WTC11 (cell line): ENCODE measurements around the gene ATG7. TPM values are rescaled to one million over a fixed set of nuclear protein-coding genes. Genes with fewer than 3 reads are reported as not detected.

Source experiments
- ATAC-seq: fragments of 200-7000 bp; cut with Tn5 transposase; 2 replicates; pipeline ENCODE4 v1.10.0; 2021; ENCODE audit warnings: mild to moderate bottlenecking, moderate library complexity
- CTCF ChIA-PET: fragments of 300-600 bp; sonication (Branson Sonifier 250); formaldehyde crosslinking; loops from one replicate; lab custom pipeline; 2021; ENCODE audit warnings: antibody characterized with exemption; lab: Charles Lee
- POLR2A ChIA-PET: fragments of 350-600 bp; sonication (Branson Sonifier 250); formaldehyde crosslinking; loops from one replicate; lab custom pipeline; 2021; ENCODE audit warnings: antibody characterized with exemption; lab: Charles Lee
- DNase-seq: peaks from one replicate; pipeline ENCODE4 v3.0.0; 2021; ENCODE audit warnings: low spot score
- H3K27ac Mint-ChIP-seq: 2 replicates; pipeline ENCODE4 v1.8.0; 2021; ENCODE audit warnings: mixed read lengths
- H3K27me3 Mint-ChIP-seq: 2 replicates; pipeline ENCODE4 v1.8.0; 2021; ENCODE audit warnings: low read depth, mild to moderate bottlenecking, moderate library complexity, mixed read lengths
- H3K36me3 Mint-ChIP-seq: 2 replicates; pipeline ENCODE4 v1.8.0; 2021; ENCODE audit warnings: mixed read lengths
- H3K4me1 Mint-ChIP-seq: 2 replicates; pipeline ENCODE4 v1.8.0; 2022; ENCODE audit warnings: mixed read lengths
- H3K4me3 Mint-ChIP-seq: 2 replicates; pipeline ENCODE4 v1.8.0; 2021; ENCODE audit warnings: mild to moderate bottlenecking, moderate library complexity, mixed read lengths
- H3K9me3 Mint-ChIP-seq: 2 replicates; pipeline ENCODE4 v1.8.0; 2021; ENCODE audit warnings: mixed read lengths
- FOXJ3 ChIP-seq: sonication (generic); formaldehyde crosslinking; IDR thresholded peaks from 2 replicates; pipeline ENCODE4 v1.9.0; 2021; ENCODE audit warnings: missing genetic modification reagents, mild to moderate bottlenecking, borderline replicate concordance
- MXD4 ChIP-seq: fragments of 250-450 bp; sonication (Bioruptor Pico); IDR thresholded peaks from 2 replicates; pipeline ENCODE4 v1.8.0; 2021; ENCODE audit warnings: mild to moderate bottlenecking, moderate library complexity, borderline replicate concordance
- NFE2L1 ChIP-seq: sonication (generic); formaldehyde crosslinking; IDR thresholded peaks from 2 replicates; pipeline ENCODE4 v1.8.1; 2023; ENCODE audit warnings: missing genetic modification reagents
- NR2C2 ChIP-seq: sonication (generic); formaldehyde crosslinking; IDR thresholded peaks from 2 replicates; pipeline ENCODE4 v1.8.0; 2022; ENCODE audit warnings: mild to moderate bottlenecking, missing genetic modification reagents
- NR3C1 ChIP-seq: sonication (generic); formaldehyde crosslinking; conservative IDR thresholded peaks from 2 replicates; pipeline ENCODE4 v1.8.1; 2023; ENCODE audit warnings: low read depth, mild to moderate bottlenecking, missing genetic modification reagents
- RORB ChIP-seq: fragments of 250-450 bp; sonication (Bioruptor Pico); IDR thresholded peaks from 2 replicates; pipeline ENCODE4 v1.9.0; 2021; ENCODE audit warnings: mild to moderate bottlenecking
- SMAD3 ChIP-seq: sonication (generic); formaldehyde crosslinking; IDR thresholded peaks from 2 replicates; pipeline ENCODE4 v1.8.0; 2022; ENCODE audit warnings: missing genetic modification reagents, mild to moderate bottlenecking, borderline replicate concordance
- SP1 ChIP-seq: sonication (generic); formaldehyde crosslinking; conservative IDR thresholded peaks from 2 replicates; pipeline ENCODE4 v1.8.1; 2022; ENCODE audit warnings: missing genetic modification reagents
- TEAD4 ChIP-seq: sonication (generic); formaldehyde crosslinking; IDR thresholded peaks from 2 replicates; pipeline ENCODE4 v1.8.0; 2022; ENCODE audit warnings: mild to moderate bottlenecking, missing genetic modification reagents
- ZBTB21 ChIP-seq: sonication (generic); formaldehyde crosslinking; IDR thresholded peaks from 2 replicates; pipeline ENCODE4 v1.8.1; 2023; ENCODE audit warnings: mild to moderate bottlenecking, missing genetic modification reagents, borderline replicate concordance
- total RNA-seq: library from RNA; stranded (reverse); gene quantifications from 3 replicates; pipeline ENCODE4 v1.2.3, GENCODE V29; 2021
- TF ChIP-seq, protein P1 (sequence below): fragments of 250-450 bp; sonication (Bioruptor Pico); IDR thresholded peaks from 2 replicates; pipeline ENCODE4 v1.9.0; 2021; ENCODE audit warnings: mild to moderate bottlenecking
- TF ChIP-seq, protein P2 (sequence below): sonication (generic); formaldehyde crosslinking; IDR thresholded peaks from 2 replicates; pipeline ENCODE4 v1.8.1; 2022; ENCODE audit warnings: mild to moderate bottlenecking, moderate library complexity, missing genetic modification reagents
- TF ChIP-seq, protein P3 (sequence below): sonication (generic); formaldehyde crosslinking; IDR thresholded peaks from 2 replicates; pipeline ENCODE4 v1.8.1; 2023; ENCODE audit warnings: mild to moderate bottlenecking, missing genetic modification reagents, borderline replicate concordance
- TF ChIP-seq, protein P4 (sequence below): fragments of 250-450 bp; sonication (Bioruptor Pico); IDR thresholded peaks from 2 replicates; pipeline ENCODE4 v1.8.0; 2021; ENCODE audit warnings: mild to moderate bottlenecking
- TF ChIP-seq, protein P5 (sequence below): sonication (generic); formaldehyde crosslinking; IDR thresholded peaks from 2 replicates; pipeline ENCODE4 v1.8.1; 2023; ENCODE audit warnings: mild to moderate bottlenecking, missing genetic modification reagents, moderate library complexity
- TF ChIP-seq, protein P6 (sequence below): fragments of 250-450 bp; sonication (Bioruptor Pico); conservative IDR thresholded peaks from 2 replicates; pipeline ENCODE4 v1.9.0; 2021; ENCODE audit warnings: mild to moderate bottlenecking

ATG7 gene
- total RNA-seq, 1 experiment from 2014 or later = 17.5 TPM

DNA sequence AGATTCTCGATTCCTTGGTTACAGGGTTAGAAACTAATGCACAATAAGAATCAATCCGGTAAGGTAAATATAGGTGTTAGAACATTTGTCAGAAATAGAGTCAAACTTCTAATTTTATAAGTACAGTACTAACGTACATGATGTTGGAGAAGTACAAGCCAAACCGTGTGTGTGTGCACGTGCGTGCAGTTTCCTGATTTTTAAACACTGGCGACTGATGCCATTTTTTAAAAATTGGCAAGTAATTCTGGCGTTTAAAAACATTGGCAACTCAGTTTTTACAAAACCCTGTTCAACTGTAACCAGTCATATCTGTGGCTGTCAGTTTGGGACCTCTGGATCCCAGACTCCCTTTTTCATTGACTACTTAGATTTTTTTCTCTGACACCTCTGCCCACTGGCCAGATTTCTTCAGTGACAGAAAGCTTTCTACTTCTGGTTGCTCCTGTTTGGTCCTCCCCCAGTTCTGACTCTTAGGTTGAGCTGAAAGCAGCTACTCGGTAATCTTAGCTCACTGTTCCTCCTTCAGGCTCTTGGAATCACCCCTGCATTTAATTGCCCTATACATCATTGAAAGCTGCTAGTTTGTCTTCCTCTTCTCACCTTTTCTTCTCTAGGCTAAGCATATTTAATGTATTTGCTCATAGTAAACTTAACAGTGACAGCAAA is 843 bp downstream of the ATG7 start:
- Mint-ChIP-seq H3K27me3 (no peaks in the 10 kb centered on the region; the same call in 1 of the 2 replicates), H3K9me3 (peaks cover 18% of the 10 kb centered on the region), H3K4me3 (peak overlapping the region; percentile 98), H3K4me1 (peaks cover 13% of the 10 kb centered on the region), H3K27ac (peak overlapping the region; percentile 97), H3K36me3 (peaks cover 20% of the 10 kb centered on the region)
- ChIA-PET POLR2A (interaction anchor here (0.7 to 1.0 kb wide), 2 partner anchors 11 to 346 kb away, joined by 3 read pairs; no protein-coding TSS in a partner anchor), CTCF (interaction anchor here (0.7 to 1.7 kb wide), 5 partner anchors 18 to 213 kb away, joined by 3 to 8 read pairs (median 3); no protein-coding TSS in a partner anchor)
- TF ChIP-seq SMAD3 (no peak), MXD4 (CRISPR knock-in tag) (no peak), NR2C2 (no peak), SP1 (CRISPR knock-in tag) (no peak)
- TF ChIP-seq, protein P1, sequence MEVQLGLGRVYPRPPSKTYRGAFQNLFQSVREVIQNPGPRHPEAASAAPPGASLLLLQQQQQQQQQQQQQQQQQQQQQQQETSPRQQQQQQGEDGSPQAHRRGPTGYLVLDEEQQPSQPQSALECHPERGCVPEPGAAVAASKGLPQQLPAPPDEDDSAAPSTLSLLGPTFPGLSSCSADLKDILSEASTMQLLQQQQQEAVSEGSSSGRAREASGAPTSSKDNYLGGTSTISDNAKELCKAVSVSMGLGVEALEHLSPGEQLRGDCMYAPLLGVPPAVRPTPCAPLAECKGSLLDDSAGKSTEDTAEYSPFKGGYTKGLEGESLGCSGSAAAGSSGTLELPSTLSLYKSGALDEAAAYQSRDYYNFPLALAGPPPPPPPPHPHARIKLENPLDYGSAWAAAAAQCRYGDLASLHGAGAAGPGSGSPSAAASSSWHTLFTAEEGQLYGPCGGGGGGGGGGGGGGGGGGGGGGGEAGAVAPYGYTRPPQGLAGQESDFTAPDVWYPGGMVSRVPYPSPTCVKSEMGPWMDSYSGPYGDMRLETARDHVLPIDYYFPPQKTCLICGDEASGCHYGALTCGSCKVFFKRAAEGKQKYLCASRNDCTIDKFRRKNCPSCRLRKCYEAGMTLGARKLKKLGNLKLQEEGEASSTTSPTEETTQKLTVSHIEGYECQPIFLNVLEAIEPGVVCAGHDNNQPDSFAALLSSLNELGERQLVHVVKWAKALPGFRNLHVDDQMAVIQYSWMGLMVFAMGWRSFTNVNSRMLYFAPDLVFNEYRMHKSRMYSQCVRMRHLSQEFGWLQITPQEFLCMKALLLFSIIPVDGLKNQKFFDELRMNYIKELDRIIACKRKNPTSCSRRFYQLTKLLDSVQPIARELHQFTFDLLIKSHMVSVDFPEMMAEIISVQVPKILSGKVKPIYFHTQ = no peak
- TF ChIP-seq, protein P2, sequence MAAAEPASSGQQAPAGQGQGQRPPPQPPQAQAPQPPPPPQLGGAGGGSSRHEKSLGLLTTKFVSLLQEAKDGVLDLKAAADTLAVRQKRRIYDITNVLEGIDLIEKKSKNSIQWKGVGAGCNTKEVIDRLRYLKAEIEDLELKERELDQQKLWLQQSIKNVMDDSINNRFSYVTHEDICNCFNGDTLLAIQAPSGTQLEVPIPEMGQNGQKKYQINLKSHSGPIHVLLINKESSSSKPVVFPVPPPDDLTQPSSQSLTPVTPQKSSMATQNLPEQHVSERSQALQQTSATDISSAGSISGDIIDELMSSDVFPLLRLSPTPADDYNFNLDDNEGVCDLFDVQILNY (CRISPR knock-in tag) = no peak
- TF ChIP-seq, protein P3, sequence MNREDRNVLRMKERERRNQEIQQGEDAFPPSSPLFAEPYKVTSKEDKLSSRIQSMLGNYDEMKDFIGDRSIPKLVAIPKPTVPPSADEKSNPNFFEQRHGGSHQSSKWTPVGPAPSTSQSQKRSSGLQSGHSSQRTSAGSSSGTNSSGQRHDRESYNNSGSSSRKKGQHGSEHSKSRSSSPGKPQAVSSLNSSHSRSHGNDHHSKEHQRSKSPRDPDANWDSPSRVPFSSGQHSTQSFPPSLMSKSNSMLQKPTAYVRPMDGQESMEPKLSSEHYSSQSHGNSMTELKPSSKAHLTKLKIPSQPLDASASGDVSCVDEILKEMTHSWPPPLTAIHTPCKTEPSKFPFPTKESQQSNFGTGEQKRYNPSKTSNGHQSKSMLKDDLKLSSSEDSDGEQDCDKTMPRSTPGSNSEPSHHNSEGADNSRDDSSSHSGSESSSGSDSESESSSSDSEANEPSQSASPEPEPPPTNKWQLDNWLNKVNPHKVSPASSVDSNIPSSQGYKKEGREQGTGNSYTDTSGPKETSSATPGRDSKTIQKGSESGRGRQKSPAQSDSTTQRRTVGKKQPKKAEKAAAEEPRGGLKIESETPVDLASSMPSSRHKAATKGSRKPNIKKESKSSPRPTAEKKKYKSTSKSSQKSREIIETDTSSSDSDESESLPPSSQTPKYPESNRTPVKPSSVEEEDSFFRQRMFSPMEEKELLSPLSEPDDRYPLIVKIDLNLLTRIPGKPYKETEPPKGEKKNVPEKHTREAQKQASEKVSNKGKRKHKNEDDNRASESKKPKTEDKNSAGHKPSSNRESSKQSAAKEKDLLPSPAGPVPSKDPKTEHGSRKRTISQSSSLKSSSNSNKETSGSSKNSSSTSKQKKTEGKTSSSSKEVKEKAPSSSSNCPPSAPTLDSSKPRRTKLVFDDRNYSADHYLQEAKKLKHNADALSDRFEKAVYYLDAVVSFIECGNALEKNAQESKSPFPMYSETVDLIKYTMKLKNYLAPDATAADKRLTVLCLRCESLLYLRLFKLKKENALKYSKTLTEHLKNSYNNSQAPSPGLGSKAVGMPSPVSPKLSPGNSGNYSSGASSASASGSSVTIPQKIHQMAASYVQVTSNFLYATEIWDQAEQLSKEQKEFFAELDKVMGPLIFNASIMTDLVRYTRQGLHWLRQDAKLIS = no peak
- TF ChIP-seq, protein P4, sequence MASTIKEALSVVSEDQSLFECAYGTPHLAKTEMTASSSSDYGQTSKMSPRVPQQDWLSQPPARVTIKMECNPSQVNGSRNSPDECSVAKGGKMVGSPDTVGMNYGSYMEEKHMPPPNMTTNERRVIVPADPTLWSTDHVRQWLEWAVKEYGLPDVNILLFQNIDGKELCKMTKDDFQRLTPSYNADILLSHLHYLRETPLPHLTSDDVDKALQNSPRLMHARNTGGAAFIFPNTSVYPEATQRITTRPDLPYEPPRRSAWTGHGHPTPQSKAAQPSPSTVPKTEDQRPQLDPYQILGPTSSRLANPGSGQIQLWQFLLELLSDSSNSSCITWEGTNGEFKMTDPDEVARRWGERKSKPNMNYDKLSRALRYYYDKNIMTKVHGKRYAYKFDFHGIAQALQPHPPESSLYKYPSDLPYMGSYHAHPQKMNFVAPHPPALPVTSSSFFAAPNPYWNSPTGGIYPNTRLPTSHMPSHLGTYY (CRISPR knock-in tag) = no peak
- no peak for DNase-seq
- ATAC-seq = no peak

DNA sequence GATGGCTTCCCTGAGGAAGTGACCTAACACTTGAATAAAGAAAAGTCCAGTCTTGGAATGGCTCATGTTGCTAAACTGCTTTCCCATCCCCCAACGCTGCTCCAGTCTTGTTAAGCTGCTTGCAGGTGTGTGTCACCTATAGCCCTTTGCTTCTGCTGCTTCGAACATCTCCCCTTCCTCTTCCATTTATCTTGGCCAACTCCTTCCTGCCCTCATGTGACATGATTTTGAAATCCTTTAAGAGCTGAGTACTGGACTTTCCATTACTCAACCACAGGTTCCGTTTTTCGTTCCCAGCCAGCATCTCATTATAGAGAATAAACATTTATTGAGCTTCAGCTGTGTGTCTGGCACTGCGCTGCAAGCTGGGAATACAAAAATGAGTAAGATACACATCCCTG is 1.7 kb downstream of the ATG7 start:
- TF ChIP-seq, protein P5, sequence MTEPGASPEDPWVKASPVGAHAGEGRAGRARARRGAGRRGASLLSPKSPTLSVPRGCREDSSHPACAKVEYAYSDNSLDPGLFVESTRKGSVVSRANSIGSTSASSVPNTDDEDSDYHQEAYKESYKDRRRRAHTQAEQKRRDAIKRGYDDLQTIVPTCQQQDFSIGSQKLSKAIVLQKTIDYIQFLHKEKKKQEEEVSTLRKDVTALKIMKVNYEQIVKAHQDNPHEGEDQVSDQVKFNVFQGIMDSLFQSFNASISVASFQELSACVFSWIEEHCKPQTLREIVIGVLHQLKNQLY (CRISPR knock-in tag) = no peak
- TF ChIP-seq ZBTB21 (CRISPR knock-in tag) (no peak), NFE2L1 (CRISPR knock-in tag) (no peak), FOXJ3 (CRISPR knock-in tag) (no peak), TEAD4 (CRISPR knock-in tag) (no peak), RORB (CRISPR knock-in tag) (no peak), NR3C1 (CRISPR knock-in tag) (no peak)
- TF ChIP-seq, protein P2 (CRISPR knock-in tag) = no peak
- TF ChIP-seq, protein P6, sequence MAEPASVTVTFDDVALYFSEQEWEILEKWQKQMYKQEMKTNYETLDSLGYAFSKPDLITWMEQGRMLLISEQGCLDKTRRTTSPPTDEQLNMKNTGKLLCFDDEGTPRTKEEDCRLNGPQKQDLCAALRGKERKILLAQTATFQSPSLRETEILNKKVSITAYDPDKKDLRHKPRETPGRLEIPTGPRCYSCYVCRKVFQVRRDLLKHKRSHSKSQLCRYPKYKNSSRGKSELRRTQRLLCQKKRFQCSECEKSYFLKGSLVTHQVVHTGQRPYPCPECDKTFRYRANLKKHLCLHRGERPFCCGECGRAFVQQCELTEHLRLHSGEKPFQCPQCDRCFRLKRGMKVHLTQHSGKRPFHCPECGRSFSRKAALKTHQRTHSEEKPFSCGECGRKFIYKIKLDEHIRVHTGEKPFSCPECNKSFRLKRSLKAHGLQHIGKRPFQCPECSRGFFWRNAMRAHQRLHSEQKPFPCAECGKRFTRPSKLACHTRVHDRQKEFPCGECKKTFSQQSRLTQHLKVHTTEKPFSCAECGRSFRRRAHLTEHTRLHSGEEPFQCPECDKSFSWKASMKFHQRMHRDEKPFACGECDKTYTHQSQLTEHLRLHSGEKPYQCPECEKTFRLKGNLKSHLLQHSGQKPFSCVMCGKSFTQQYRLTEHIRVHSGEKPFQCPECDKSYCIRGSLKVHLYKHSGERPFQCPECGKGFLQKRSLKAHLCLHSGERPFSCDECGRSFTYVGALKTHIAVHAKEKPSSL = no peak
- POLR2A ChIA-PET = no interaction called here
- ATAC-seq = no peak
- H3K27ac Mint-ChIP-seq = no peak overlapping the region
- H3K9me3 Mint-ChIP-seq = peaks cover 18% of the 10 kb centered on the region
- DNase-seq = no peak
- CTCF ChIA-PET = no interaction called here
- no peaks in the 10 kb centered on the region; the same call in 1 of the 2 replicates for H3K27me3 Mint-ChIP-seq
- H3K4me1 Mint-ChIP-seq = peaks cover 13% of the 10 kb centered on the region
- peak overlapping the region; percentile 98 for H3K4me3 Mint-ChIP-seq
- peaks cover 21% of the 10 kb centered on the region for H3K36me3 Mint-ChIP-seq
